Ovary (tissue), 9 donors: ENCODE results near the gene COX19. TPM values are rescaled to one million over a fixed set of nuclear protein-coding genes. Genes with fewer than 3 reads are reported as not detected.

ENCODE experiments used
- DNase-seq, 5 donors: peaks; one replicate each; pipeline ENCODE4 v3.0.0-alpha.2; 2019 to 2020
- H3K27ac ChIP-seq, 2 donors: fragments of 200-600 bp; one replicate each; pipeline versions ENCODE4 v1.5.1 to v1.8.0; 2019 to 2022
- H3K27me3 ChIP-seq: fragments of 200-600 bp; one replicate; pipeline ENCODE4 v1.8.0; 2022
- H3K36me3 ChIP-seq: fragments of 200-600 bp; sonication (generic); one replicate; pipeline ENCODE4 v1.5.1; 2019
- H3K4me1 ChIP-seq: one replicate; pipeline ENCODE4 v1.8.1; 2013; ENCODE audit warnings: mild to moderate bottlenecking, moderate library complexity; ENCODE audit not compliant: insufficient read depth
- H3K4me3 ChIP-seq: fragments of 200-600 bp; sonication (generic); one replicate; pipeline ENCODE4 v1.5.1; 2017
- H3K9me3 ChIP-seq, 2 donors: fragments of 200-600 bp in 1 of 2; sonication (generic) in 1 of 2; one replicate each; pipeline versions ENCODE4 v1.5.1 to v1.8.1; 2013 to 2019; ENCODE audit warnings: mild to moderate bottlenecking in 1 of 2, moderate library complexity in 1 of 2
- EP300 ChIP-seq: sonication (generic); formaldehyde crosslinking; IDR thresholded peaks from one replicate; pipeline ENCODE4 v1.6.1; 2017; ENCODE audit warnings: antibody characterized with exemption
- POLR2A ChIP-seq: fragments of 450-650 bp; IDR thresholded peaks from one replicate; pipeline ENCODE4 v1.6.1; 2017; ENCODE audit warnings: antibody characterized with exemption, mild to moderate bottlenecking, moderate library complexity
- WGBS, 3 donors: extraction: QIAGEN DNeasy Blood & Tissue Kit in 1 of 3; methylation state at CpG; one replicate each; pipeline versions ENCODE4 v1.1.5 to v1.1.7; 2013 to 2017; 5-methylcytosine and 5-hydroxymethylcytosine counted together
- intact Hi-C, 4 donors: fragments of 100-400 bp; cut with DNase I; formaldehyde crosslinking; loops; one replicate each; pipeline versions ENCODE4 v1.11.0 to v1.15.1; 2022 to 2023
- polyA plus RNA-seq, 2 donors: library from polyadenylated mRNA; stranded (reverse); fragments of 200-250 nt in 1 of 2; fragments of 350-450 nt in 1 of 2; fragmentation: Illumina TruSeq in 1 of 2; extraction: RNeasy Lipid Tissue Mini Kit (QIAGEN cat#74804) in 1 of 2; gene quantifications; one replicate each; pipeline ENCODE4 v1.2.3, GENCODE V29; 2013 to 2014
- total RNA-seq, 7 donors: library from RNA; depleted of rRNA in 2 of 7; stranded (reverse); fragments of >200 nt in 2 of 7; fragmentation: NEBNext Ultra II Directional in 3 of 7; extraction: Animal tissue kit (Norgen Biotek cat#: 25700) in 3 of 7; gene quantifications; one replicate each; pipeline versions ENCODE4 v1.1.0 to v1.2.4, GENCODE V29; 2016 to 2023
- TF ChIP-seq, protein P1 (sequence below), 3 donors: fragments of 450-650 bp in 2 of 3; fragments of 200-600 bp in 1 of 3; IDR thresholded peaks; one replicate each; pipeline versions ENCODE4 v1.5.1 to v1.8.0; 2016 to 2022; ENCODE audit warnings: antibody characterized with exemption in 3 of 3, mild to moderate bottlenecking in 1 of 3
- donor health status: DM: no; HTN: no; CAD: no; lungs with moderate emphysema.
- donor health status: DM: no; HTN: no; CAD: no.
- donor health status: Bipolar disorder and iron deficiency.
- donor health status: DM: yes; HTN: yes; CAD: no.
- donor health status: DM: no; HTN: no; CAD: no.
- donor health status: DM: yes; HTN: yes; CAD: no.

The COX19 gene
- total and polyA plus RNA-seq, 9 donors = 6.7 to 15.2 (median 10.3) TPM

DNA sequence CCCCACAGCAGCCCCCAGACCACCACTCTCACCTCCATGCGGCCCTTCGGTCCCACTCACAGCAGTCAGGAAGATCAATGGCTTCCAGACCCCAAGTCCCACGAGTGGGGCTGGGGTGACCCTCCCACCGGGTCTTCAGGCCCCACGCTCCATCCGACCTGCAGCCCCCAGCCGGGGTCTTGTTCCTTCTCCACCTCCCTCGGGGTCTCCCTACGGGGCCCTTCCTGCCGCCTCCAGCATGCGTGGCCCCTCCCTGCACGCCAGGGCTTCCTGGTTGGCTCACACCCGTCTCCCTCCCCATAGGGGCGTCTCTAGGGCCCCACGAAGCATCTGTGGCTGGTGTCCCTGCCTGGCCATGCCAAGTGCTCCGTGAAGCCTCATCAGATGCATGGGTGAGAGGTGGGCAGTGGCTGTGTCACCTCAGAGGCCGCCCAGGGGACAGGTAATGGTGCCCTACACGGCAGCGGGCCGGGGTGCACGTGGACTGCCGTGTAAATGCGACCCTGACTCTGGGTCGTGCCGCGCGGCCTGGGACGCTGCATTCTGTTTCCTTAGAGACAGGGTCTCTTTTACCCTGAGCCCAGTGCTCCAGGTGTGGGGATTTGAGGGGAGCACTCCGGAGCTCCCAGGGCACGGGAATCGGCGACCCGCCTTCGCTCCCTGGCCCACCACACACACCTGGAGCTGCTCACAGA lies 40.7 kb downstream of the COX19 start:
- Histone ChIP-seq H3K9me3 (no peaks in the 10 kb centered on the region), H3K4me1 (no peaks in the 10 kb centered on the region), H3K36me3 (no peaks in the 10 kb centered on the region), H3K4me3 (no peak overlapping the region), H3K27me3 (no peaks in the 10 kb centered on the region), H3K27ac (no peak overlapping the region)
- intact Hi-C loops = no loop called here
- TF ChIP-seq EP300 = no peak
- TF ChIP-seq, protein P1, sequence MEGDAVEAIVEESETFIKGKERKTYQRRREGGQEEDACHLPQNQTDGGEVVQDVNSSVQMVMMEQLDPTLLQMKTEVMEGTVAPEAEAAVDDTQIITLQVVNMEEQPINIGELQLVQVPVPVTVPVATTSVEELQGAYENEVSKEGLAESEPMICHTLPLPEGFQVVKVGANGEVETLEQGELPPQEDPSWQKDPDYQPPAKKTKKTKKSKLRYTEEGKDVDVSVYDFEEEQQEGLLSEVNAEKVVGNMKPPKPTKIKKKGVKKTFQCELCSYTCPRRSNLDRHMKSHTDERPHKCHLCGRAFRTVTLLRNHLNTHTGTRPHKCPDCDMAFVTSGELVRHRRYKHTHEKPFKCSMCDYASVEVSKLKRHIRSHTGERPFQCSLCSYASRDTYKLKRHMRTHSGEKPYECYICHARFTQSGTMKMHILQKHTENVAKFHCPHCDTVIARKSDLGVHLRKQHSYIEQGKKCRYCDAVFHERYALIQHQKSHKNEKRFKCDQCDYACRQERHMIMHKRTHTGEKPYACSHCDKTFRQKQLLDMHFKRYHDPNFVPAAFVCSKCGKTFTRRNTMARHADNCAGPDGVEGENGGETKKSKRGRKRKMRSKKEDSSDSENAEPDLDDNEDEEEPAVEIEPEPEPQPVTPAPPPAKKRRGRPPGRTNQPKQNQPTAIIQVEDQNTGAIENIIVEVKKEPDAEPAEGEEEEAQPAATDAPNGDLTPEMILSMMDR (IDR thresholded peaks at IDR 0.05) = no peak
- no peak for TF ChIP-seq POLR2A
- DNase-seq = no peak
- 77 to 82% (median 81%) methylated on average over 21 to 34 of the region's 34 CpGs for WGBS, 3 donors

DNA sequence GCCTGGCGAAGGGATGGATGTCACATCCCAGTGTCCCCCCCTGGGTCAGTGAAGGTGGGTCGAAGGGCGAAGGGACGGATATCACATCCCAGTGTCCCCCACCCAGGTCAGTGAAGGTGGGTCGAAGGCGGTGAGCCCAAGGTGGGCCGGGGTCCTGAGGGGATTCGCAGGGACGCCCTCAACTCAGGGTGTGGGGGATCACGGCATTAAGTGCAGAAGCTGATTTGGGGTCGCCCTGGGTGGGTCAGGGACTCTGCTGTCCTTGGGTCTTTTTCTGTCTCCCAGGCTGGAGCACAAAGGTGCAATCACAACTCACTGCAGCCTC lies 42.7 kb downstream of the COX19 start:
- H3K4me1 ChIP-seq = no peaks in the 10 kb centered on the region
- no peak for TF ChIP-seq POLR2A
- TF ChIP-seq, protein P1 (IDR thresholded peaks at IDR 0.05) = no peak
- no peak for TF ChIP-seq EP300
- no peak for DNase-seq
- H3K4me3 ChIP-seq = no peak overlapping the region
- intact Hi-C loops = no loop called here
- H3K27ac ChIP-seq = no peak overlapping the region
- no peaks in the 10 kb centered on the region for H3K27me3 ChIP-seq
- H3K36me3 ChIP-seq = no peaks in the 10 kb centered on the region
- no peaks in the 10 kb centered on the region for H3K9me3 ChIP-seq
- 93 to 97% (median 94%) methylated on average over 11 of the region's 11 CpGs for WGBS, 3 donors

GRCh38 chr7:931871-932650 lies 43.3 kb downstream of the COX19 start:
- DNase-seq = no peak
- WGBS, 3 donors = 89 to 93% (median 91%) methylated on average over 21 of the region's 21 CpGs
- no peak for TF ChIP-seq EP300
- no peak for TF ChIP-seq POLR2A
- TF ChIP-seq, protein P1 (IDR thresholded peaks at IDR 0.05) = no peak
- Histone ChIP-seq H3K4me1 (no peaks in the 10 kb centered on the region), H3K9me3 (no peaks in the 10 kb centered on the region), H3K27me3 (no peaks in the 10 kb centered on the region), H3K27ac (no peak overlapping the region), H3K4me3 (no peak overlapping the region), H3K36me3 (no peaks in the 10 kb centered on the region)
- intact Hi-C loops = no loop called here

DNA sequence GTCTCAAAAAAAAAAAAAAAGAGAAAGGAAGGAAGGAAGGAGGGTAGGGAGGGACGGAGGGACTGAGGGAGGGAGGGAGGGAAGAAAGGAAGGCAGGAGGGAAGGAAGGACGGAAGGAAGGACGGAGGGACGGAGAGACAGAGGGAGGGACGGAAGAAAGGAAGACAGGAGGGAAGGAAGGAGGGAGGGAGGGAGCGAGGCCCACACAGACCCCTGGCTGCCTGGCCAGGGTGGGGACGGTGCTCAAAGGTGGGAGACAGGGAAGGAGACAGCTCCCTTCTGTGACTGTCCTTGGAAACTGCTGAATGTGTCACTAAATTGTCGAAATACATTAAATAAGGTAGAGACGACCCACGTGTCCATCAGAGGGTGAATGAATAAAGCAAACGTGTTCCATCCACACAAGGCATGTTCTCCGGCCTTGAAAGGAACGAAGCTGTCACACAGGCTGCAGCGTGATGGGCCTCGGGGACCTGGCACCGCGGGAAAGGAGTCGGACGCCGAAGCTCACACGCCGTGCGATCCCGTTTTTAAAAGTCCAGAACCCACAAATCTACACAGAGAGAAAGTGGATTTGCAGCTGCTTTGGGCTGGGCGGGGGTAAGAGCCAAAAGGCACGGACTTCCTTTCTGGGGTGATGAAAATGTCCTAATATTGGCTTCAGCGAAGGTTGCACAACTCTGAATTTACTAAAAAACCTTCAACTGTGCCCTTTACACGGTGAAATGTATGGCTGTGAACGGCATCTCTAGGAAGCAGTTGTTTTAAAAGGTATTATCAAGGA lies 44.2 kb downstream of the COX19 start:
- no peak overlapping the region for H3K27ac ChIP-seq
- H3K4me3 ChIP-seq = no peak overlapping the region
- H3K27me3 ChIP-seq = no peaks in the 10 kb centered on the region
- no peaks in the 10 kb centered on the region for H3K9me3 ChIP-seq
- WGBS, 3 donors = 62 to 77% (median 68%) methylated on average over 29 of the region's 29 CpGs
- DNase-seq = peak in 1 of 5 donors; percentile 23
- TF ChIP-seq POLR2A = no peak
- TF ChIP-seq, protein P1 (IDR thresholded peaks at IDR 0.05) = no peak
- TF ChIP-seq EP300 = no peak
- intact Hi-C loops = no loop called here
- no peaks in the 10 kb centered on the region for H3K4me1 ChIP-seq
- H3K36me3 ChIP-seq = no peaks in the 10 kb centered on the region
